Fibroblast of the aortic adventitia (primary cell): ENCODE results near the gene GGA1. TPM values are rescaled to one million over a fixed set of nuclear protein-coding genes. Genes with fewer than 3 reads are reported as not detected.
A peak's percentile ranks its signal among the peaks of the same experiment; 100 is the strongest.

Experiments
- DNase-seq: peaks from one replicate; pipeline ENCODE4 v3.0.0-alpha.2; 2010; ENCODE audit warnings: low read depth
- H3K4me3 ChIP-seq: 2 replicates; pipeline ENCODE4 v1.5.1; 2011; ENCODE audit warnings: low read depth, mild to moderate bottlenecking, control low read depth, low read length, moderate library complexity
- CTCF ChIP-seq: IDR thresholded peaks from 2 replicates; pipeline ENCODE4 v1.5.1; 2011; ENCODE audit warnings: mild to moderate bottlenecking, low read length, control low read depth, inconsistent platforms; ENCODE audit not compliant: insufficient read depth
- total RNA-seq: library from RNA; depleted of rRNA; stranded (reverse); fragments of >200 nt; gene quantifications from 2 replicates; pipeline ENCODE4 v1.2.3, GENCODE V29; 2012; ENCODE audit warnings: low replicate concordance

The GGA1 gene
- total RNA-seq, 1 donor: 35.0 TPM

DNA sequence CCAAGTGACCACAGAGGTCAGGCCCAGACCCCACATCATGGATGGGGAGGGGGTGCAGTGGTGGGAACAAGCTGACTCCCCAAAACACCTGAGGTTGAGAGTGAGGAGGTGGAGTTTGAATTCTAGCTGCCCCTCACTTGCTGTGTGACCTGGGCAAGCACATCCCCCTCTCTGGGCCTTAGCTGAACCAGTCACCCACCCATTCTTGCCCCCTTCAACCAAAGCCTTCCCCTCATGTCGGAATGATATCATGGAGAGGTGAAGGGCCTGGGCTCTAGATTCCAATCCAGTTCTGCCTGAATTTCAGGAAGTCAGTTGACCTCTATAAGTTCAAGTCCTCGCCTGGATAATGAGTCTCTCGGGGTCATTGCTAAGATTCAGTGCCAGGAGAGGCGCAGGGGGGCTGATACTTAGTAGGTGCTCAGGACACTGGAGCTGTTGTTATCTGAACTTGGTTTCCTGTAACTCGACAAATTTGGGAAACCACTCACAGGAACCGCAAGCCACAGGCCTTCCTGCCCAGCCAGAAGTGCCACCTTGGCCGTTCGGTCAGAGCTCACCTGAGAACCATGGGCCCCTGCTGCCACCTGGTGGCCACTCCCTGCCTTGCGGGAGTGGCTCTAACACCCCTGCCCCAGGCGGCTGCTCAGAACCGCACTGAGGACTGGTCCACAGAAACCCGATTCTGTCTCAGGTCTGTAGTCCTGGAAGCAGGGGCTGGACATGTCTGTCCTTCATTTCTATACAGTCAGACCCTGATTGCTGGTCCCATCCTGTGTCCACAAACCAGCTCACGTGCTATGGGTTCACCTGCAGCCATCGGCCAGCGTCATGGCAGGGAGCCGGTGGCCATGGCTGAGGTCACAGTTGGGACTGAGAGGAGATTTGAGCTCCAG, 41.5 kb upstream of the GGA1 start:
- DNase-seq: peak; percentile 59
- TF ChIP-seq CTCF: peak; percentile 88
- H3K4me3 ChIP-seq: no peak overlapping the region

DNA sequence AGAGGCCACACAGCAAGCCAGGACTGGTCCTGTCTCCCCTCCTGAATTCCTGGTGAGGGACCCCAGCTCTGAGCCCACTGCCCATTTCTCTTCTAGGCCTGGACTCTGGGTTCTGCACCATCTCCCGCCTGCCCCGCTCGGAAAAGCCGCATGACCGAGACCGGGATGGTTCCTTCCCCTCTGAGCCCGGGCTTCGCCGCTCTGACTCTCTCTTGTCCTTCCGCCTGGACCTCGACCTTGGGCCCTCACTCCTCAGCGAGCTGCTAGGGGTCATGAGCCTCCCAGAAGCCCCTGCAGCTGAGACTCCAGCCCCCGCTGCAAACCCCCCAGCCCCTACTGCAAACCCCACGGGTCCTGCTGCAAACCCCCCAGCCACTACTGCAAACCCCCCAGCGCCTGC, 40.6 kb upstream of the GGA1 start:
- no peak overlapping the region for H3K4me3 ChIP-seq
- no peak for DNase-seq
- TF ChIP-seq CTCF: no peak

GRCh38 chr22:37568448-37569008, 40.1 kb upstream of the GGA1 start:
- no peak for TF ChIP-seq CTCF
- H3K4me3 ChIP-seq: no peak overlapping the region
- no peak for DNase-seq

GRCh38 chr22:37569009-37569920, 39.4 kb upstream of the GGA1 start:
- no peak overlapping the region for H3K4me3 ChIP-seq
- DNase-seq: no peak
- TF ChIP-seq CTCF: no peak

DNA sequence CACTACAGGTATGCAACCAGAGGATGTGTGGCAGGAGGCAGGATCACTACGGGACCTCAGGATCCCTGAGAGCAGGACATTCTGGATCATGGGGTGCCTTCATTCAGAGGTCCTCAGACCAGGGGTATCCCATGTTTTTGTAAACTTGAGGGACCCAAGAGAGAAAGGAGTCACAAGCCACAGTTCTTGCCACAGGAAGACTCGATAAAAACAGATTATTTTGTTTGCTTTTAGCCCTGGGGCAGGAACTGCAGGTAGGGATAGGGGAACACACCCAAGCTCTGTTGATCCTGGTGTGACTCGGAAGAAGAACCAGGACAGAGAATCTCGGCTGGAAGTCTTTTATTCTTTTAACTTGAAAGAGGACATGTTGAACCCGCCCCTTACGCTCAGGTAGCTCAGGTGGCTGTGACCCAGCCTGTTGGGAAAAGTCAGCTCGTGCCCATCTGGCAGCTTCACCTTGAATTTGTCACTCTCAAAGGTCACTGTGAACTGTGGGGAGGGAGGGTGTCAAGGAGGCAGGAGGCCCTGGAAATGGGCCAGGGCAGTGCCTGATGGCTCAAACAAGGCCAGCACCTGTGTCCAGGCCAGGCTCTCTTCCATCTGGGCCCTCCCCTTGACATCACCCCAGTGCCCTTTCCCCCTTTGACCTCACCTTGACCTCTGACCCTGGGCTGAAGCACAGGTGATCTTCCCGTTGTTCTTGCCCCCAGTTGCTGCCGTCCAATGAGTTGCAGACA, 38.5 kb upstream of the GGA1 start:
- H3K4me3 ChIP-seq: no peak overlapping the region
- TF ChIP-seq CTCF: no peak
- no peak for DNase-seq

- H3K4me3 ChIP-seq: no peak overlapping the region
- TF ChIP-seq CTCF: no peak
- no peak for DNase-seq
Observed at GRCh38 chr22:37570661-37570976, 38.0 kb upstream of the GGA1 start.
